GM12878 (cell line): ENCODE data around the gene LIN7B. TPM values are rescaled to one million over a fixed set of nuclear protein-coding genes. Genes with fewer than 3 reads are reported as not detected.
"Not testable (repeated sequence)": the region's sequence is repeated elsewhere in the genome, so short reads cannot be mapped to it uniquely, and the experiment has no call there.

ENCODE experiments used
- ATAC-seq: fragments of 200-7000 bp; cut with Tn5 transposase; 3 replicates; pipeline ENCODE4 v1.9.1; 2020; ENCODE audit warnings: mild to moderate bottlenecking, moderate library complexity
- BruUV-seq: library from RNA; stranded (reverse); fragments of 400-500 nt; replicated peaks from 2 replicates; lab custom pipeline; 2021; lab: Mats Ljungman, UMichigan
- CTCF ChIA-PET: fragments of 300-600 bp; sonication (Branson Sonifier 250); formaldehyde crosslinking; extraction: SDS; loops from one replicate; lab custom pipeline; 2021; ENCODE audit warnings: inconsistent platforms; lab: Yijun Ruan, JAX
- POLR2A ChIA-PET: fragments of 350-600 bp; formaldehyde crosslinking; extraction: SDS; loops from one replicate; lab custom pipeline; 2021; ENCODE audit warnings: inconsistent platforms; lab: Charles Lee
- RAD21 ChIA-PET: fragments of 300-600 bp; sonication (Branson Sonifier 250); formaldehyde crosslinking; loops from one replicate; lab custom pipeline; 2023; ENCODE audit warnings: antibody characterized with exemption; ENCODE audit not compliant: unreplicated experiment; lab: Charles Lee
- SMC1A ChIA-PET: fragments of 300-600 bp; sonication (Branson Sonifier 250); formaldehyde crosslinking; loops from one replicate; lab custom pipeline; 2023; ENCODE audit not compliant: unreplicated experiment, uncharacterized antibody; lab: Charles Lee
- DNase-seq: peaks from one replicate; pipeline ENCODE4 v3.0.0-alpha.2; 2011; ENCODE audit warnings: low read depth, low spot score
- FAIRE-seq: peaks from 3 replicates; lab custom pipeline; 2011; peaks lifted over from hg19 to GRCh38; lab: Jason Lieb, UNC
- H2AFZ ChIP-seq: 2 replicates; pipeline ENCODE4 v1.6.0; 2011; ENCODE audit warnings: low read depth, low read length, control low read depth; ENCODE audit not compliant: control insufficient read depth
- H3K27ac ChIP-seq: 2 replicates; pipeline ENCODE4 v1.5.1; 2011; ENCODE audit warnings: control low read depth; ENCODE audit not compliant: control insufficient read depth, insufficient read depth
- H3K27me3 ChIP-seq, 2 experiments: replicated peaks in 1 of 2; 2 replicates each; pipeline versions ENCODE4 v1.6.0 to v1.6.1; 2011; ENCODE audit warnings: low read length in 1 of 2; ENCODE audit not compliant: control insufficient read depth in 2 of 2, insufficient read depth in 2 of 2
- H3K36me3 ChIP-seq, 2 experiments: 2 replicates each; pipeline ENCODE4 v1.5.1; 2011; ENCODE audit warnings: low read length in 1 of 2; ENCODE audit not compliant: control insufficient read depth in 2 of 2, insufficient read depth in 2 of 2
- H3K4me1 ChIP-seq: 2 replicates; pipeline ENCODE4 v1.6.1; 2011; ENCODE audit warnings: mild to moderate bottlenecking, low read length, moderate library complexity, mixed read lengths; ENCODE audit not compliant: control insufficient read depth, insufficient read depth
- H3K4me2 ChIP-seq: 2 replicates; pipeline ENCODE4 v1.6.0; 2011; ENCODE audit warnings: control low read depth; ENCODE audit not compliant: control insufficient read depth, insufficient read depth
- H3K4me3 ChIP-seq: fragments of 200-600 bp; sonication (generic); 2 replicates; pipeline ENCODE4 v1.5.1; 2016
- H3K79me2 ChIP-seq: 2 replicates; pipeline ENCODE4 v1.6.0; 2011; ENCODE audit warnings: low read length; ENCODE audit not compliant: control insufficient read depth, insufficient read depth
- H3K9ac ChIP-seq: 2 replicates; pipeline ENCODE4 v1.8.0; 2011; ENCODE audit warnings: low read length, control low read depth, mixed read lengths; ENCODE audit not compliant: control insufficient read depth, insufficient read depth
- H3K9me3 ChIP-seq: replicated peaks from 3 replicates; pipeline ENCODE4 v1.5.1; 2011; ENCODE audit warnings: mild to moderate bottlenecking, low read length; ENCODE audit not compliant: control insufficient read depth, insufficient read depth
- H4K20me1 ChIP-seq: 2 replicates; pipeline ENCODE4 v1.6.0; 2011; ENCODE audit not compliant: control insufficient read depth, insufficient read depth
- MLLT1 ChIP-seq: fragments of 450-650 bp; IDR thresholded peaks from 2 replicates; pipeline ENCODE4 v1.6.1; 2016; ENCODE audit warnings: mild to moderate bottlenecking
- WGBS: methylation state at CpG from one replicate; pipeline ENCODE4 v1.1.6; 2016; ENCODE audit warnings: low lambda C conversion rate; ENCODE audit not compliant: insufficient replicate concordance, insufficient coverage; ENCODE audit errors: missing lambda C conversion rate; 5-methylcytosine and 5-hydroxymethylcytosine counted together
- in situ Hi-C: fragments of 300-500 bp; cut with MboI; formaldehyde crosslinking; loops from 9 replicates; pipeline ENCODE4 v1.14.3; 2018; ENCODE audit warnings: mixed read lengths
- intact Hi-C: fragments of 100-400 bp; cut with micrococcal nuclease; formaldehyde crosslinking; loops from one replicate; pipeline ENCODE4 v1.14.2; 2022; ENCODE audit not compliant: unreplicated experiment
- polyA plus RNA-seq, 11 experiments: library from polyadenylated mRNA; depleted of rRNA in 4 of 11; unstranded in 6 of 11; stranded (reverse) in 5 of 11; fragments of >200 nt; fragmentation: Nextera tagmentation in 4 of 11; fragmentation: Illumina TruSeq in 1 of 11; extraction: Ambion mirVana in 4 of 11; extraction: Trizol in 1 of 11; gene quantifications; 1 replicate in 1 of 11; 2 replicates in 10 of 11; pipeline versions ENCODE4 v1.2.1 to v1.2.3, GENCODE V29; 2011 to 2016; ENCODE audit warnings: inconsistent platforms in 2 of 11, missing spikeins in 2 of 11, low read depth in 1 of 11
- total RNA-seq, 4 experiments: library from RNA; depleted of rRNA in 3 of 4; stranded (reverse); fragments of >200 nt in 3 of 4; fragmentation: Illumina TruSeq in 1 of 4; extraction: Trizol in 1 of 4; gene quantifications; 2 replicates each; pipeline versions ENCODE4 v1.2.1 to v1.2.3, GENCODE V29; 2013 to 2021

The LIN7B gene
- total and polyA plus RNA-seq, 10 of the 15 experiments (the other 5 are each of a cell fraction or from before 2014, with no cell fraction given) = 0.15 to 3.5 (median 1.6) TPM; not detected in 2

- FAIRE-seq, SMC1A ChIA-PET, H3K9ac ChIP-seq, BruUV-seq, H3K4me1 ChIP-seq, H3K36me3 ChIP-seq, intact Hi-C loops, in situ Hi-C loops, H3K4me2 ChIP-seq, DNase-seq, H2AFZ ChIP-seq, H3K4me3 ChIP-seq, H3K27ac ChIP-seq, ATAC-seq, H4K20me1 ChIP-seq, H3K9me3 ChIP-seq, H3K79me2 ChIP-seq, H3K27me3 ChIP-seq: not testable (repeated sequence)
- 0 out of 2 replicates have a peak, but pooled peaks have one; percentile 14 for TF ChIP-seq MLLT1
- RAD21 ChIA-PET = interaction anchor here (0.6 to 1.4 kb wide), 5 partner anchors 13 to 81 kb away, joined by 3 to 7 read pairs (median 4); partner anchors contain the start of gene LIN7B
- WGBS = 98% methylated on average over 12 of the region's 12 CpGs
- CTCF ChIA-PET = interaction anchor here (0.6 to 2.2 kb wide), 3 partner anchors 13 to 174 kb away, joined by 3 to 13 read pairs (median 3); partner anchors contain the start of gene LIN7B
- POLR2A ChIA-PET = interaction anchor here (0.6 to 1.4 kb wide), 10 partner anchors 9 to 459 kb away, joined by 3 to 8 read pairs (median 4); partner anchors contain the start of gene LIN7B
Observed at GRCh38 chr19:49127225-49127624, 13.1 kb downstream of the LIN7B start.
